EL (cell line): ENCODE measurements around the gene ARID5B.

ENCODE experiments used
- DNase-seq: peaks from one replicate; pipeline ENCODE4 v3.0.0-alpha.2; 2016

Gene ARID5B

GRCh38 chr10:62081341-62082270, 180.1 kb downstream of the ARID5B start:
- no peak for DNase-seq

- no peak for DNase-seq
Observed at GRCh38 chr10:62082271-62082656, 180.8 kb downstream of the ARID5B start.

GRCh38 chr10:62082729-62083411, 181.4 kb downstream of the ARID5B start:
- DNase-seq, result no peak

GRCh38 chr10:62083412-62084267, 182.1 kb downstream of the ARID5B start:
- DNase-seq, result peak; percentile 60

- DNase-seq, result no peak
Observed at GRCh38 chr10:62084451-62084850, 183.0 kb downstream of the ARID5B start.

GRCh38 chr10:62085404-62085803, 183.9 kb downstream of the ARID5B start:
- no peak for DNase-seq

DNA sequence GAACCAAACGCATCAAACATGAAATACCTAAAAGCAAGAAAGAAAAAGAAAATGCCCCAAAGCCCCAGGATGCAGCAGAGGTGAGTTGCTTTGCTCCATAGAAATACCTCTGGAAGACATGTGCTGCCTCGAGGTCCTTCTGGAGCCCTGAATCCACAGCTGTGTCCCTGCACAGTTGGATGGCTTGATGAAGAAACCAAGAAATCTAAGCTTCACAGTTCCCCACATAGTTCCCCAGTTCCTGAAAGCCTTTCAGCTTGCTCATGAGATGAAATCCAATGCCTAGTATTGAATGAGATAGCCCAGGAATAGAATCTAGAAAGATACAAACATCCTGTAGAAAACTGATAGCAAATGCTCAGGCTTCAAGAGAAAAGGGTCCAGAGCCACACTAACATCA, 184.3 kb downstream of the ARID5B start:
- DNase-seq, result no peak

DNA sequence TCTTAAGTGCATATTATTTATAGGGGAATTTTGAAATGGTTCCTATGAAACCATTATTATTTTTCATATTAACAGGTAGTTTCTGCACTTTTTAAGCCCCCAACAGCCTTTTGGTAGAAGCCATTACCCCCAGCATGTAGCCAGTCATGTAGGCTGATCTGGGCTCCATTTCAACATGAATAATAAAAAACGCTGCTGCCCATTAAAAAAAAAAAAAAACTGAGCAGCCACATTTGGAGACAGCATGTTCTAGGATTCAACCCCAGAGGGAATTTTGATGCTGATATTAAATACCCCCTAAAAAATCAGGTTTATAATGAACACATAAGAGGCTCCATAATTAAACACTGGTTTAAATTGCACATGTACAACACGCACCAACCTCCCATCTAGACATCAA, 185.8 kb downstream of the ARID5B start:
- DNase-seq, result no peak

GRCh38 chr10:62088786-62089185, 187.3 kb downstream of the ARID5B start:
- no peak for DNase-seq

- DNase-seq, result no peak
Observed at GRCh38 chr10:62092301-62093030, 191.0 kb downstream of the ARID5B start.

DNA sequence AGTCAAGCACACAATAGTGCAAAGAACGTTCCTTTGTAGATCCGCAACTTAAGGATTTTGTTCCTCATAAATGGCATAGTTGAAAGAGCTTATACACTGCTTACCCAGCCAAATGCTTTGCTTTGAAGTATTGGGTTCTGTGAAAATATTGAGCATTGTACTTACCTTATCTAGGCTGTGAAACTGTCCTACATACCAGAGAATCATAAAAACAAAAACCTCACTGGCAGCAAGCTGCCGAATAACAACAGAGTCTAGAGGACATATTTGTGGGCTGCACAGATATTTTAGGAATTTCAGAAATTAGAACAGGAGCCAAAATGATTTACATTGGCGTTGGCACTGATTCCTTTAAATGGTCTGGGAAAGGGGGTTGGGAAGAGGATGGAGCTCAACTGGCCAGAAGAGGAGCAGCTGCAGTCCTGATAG, 192.4 kb downstream of the ARID5B start:
- DNase-seq, result peak; percentile 93

GRCh38 chr10:62095181-62096122, 194.0 kb downstream of the ARID5B start:
- DNase-seq, result no peak

GRCh38 chr10:62096256-62096933, 194.9 kb downstream of the ARID5B start:
- no peak for DNase-seq

- no peak for DNase-seq
Observed at GRCh38 chr10:62098278-62099121, 197.0 kb downstream of the ARID5B start.

DNA sequence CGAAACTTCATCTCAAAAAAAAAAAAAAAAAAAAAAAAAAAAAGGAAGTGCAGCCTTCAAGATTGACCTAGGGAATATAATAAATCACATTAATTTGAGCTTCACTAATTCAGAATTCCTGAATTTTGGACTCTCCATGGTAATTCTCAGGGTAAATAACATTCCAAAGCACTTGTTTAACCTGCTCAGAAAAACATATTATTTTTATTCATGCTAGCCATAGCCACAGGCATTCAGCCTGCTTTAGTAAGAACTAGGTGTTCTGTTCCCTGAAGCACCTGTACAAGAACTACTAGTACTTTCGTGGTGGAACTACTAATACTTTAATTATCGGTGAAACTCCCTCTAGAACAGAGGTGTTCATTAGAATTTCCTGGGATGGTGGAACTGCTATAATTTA, 197.8 kb downstream of the ARID5B start:
- DNase-seq, result no peak

GRCh38 chr10:62103857-62104256, 202.4 kb downstream of the ARID5B start:
- DNase-seq, result no peak

- no peak for DNase-seq
Observed at GRCh38 chr10:62106929-62107519, 205.5 kb downstream of the ARID5B start.

GRCh38 chr10:62108759-62109586, 207.5 kb downstream of the ARID5B start:
- no peak for DNase-seq
